ENCODE measurements around the gene FNTB. TPM values are rescaled to one million over a fixed set of nuclear protein-coding genes. Genes with fewer than 3 reads are reported as not detected.

FNTB gene
- total and polyA plus RNA-seq, 9 of the 15 experiments (the other 6 are each of a cell fraction or from before 2014, with no cell fraction given), result 6.9 to 23.2 (median 12.2) TPM

GRCh38 chr14:64970041-64970440, 16.7 kb upstream of the FNTB start:
- intact Hi-C loops (cut with micrococcal nuclease), result no loop called here
- Histone ChIP-seq H3K9me3 (replicated peaks; ENCODE audit: control insufficient read depth, insufficient read depth, low read depth, low read length) (no peaks in the 10 kb centered on the region), H3K4me2 (ENCODE audit: insufficient read depth, low read length) (no peak overlapping the region), H3K9me1 (ENCODE audit: control insufficient read depth, insufficient read depth, low read length) (no peaks in the 10 kb centered on the region), H3K79me2 (ENCODE audit: control insufficient read depth, insufficient read depth, low read length) (no peaks in the 10 kb centered on the region), H3K9ac (ENCODE audit: insufficient read depth in 1 of 2, low read depth in 2 of 2, low read length in 2 of 2) (no peak overlapping the region), H3K4me3 (no peak overlapping the region), H3K36me3 (ENCODE audit: control insufficient read depth, insufficient read depth, low read length) (no peaks in the 10 kb centered on the region), H3K4me1 (replicated peaks in 1 of 2; ENCODE audit: control insufficient read depth in 2 of 2, insufficient read depth in 2 of 2, low read length in 2 of 2) (peaks cover 0 to 13% of the 10 kb centered on the region in 2 experiments; a peak in 2 of 5 replicates), H4K20me1 (replicated peaks; ENCODE audit: control insufficient read depth, insufficient read depth, low read length) (no peaks in the 10 kb centered on the region; the same call in 1 of the 2 replicates), H3K27ac (ENCODE audit: extremely low read depth, low read depth, low read length) (no peak overlapping the region), H3K27me3 (ENCODE audit: control insufficient read depth in 2 of 2, insufficient read depth in 2 of 2, low read length in 2 of 2) (peaks cover 4 to 25% of the 10 kb centered on the region in 2 experiments; a peak in 3 of 5 replicates), H2AFZ (ENCODE audit: low read depth, low read length) (no peak overlapping the region)
- FAIRE-seq, result no peak
- WGBS (ENCODE audit: insufficient coverage, low coverage, missing lambda C conversion rate), result no CpG with 5 or more reads among the region's 3 CpGs
- ChIA-PET POLR2A (interaction anchor here (0.6 to 1.2 kb wide), 4 partner anchors 8 to 59 kb away, joined by 3 read pairs; no protein-coding TSS in a partner anchor), CTCF (ENCODE audit: low intra/inter-chr PET ratio) (no interaction called here)
- no peak for DNase-seq (ENCODE audit: extremely low read depth in 1 of 4, low spot score in 3 of 4)
- in situ Hi-C loops (cut with MboI), result no loop called here
- BruUV-seq (replicated peaks), result no TSS peak
- ATAC-seq, result no peak
- TF ChIP-seq DNMT1 (IDR thresholded peaks at IDR 0.05) (no peak), GATAD2A (IDR thresholded peaks at IDR 0.05) (no peak), PTBP1 (IDR thresholded peaks at IDR 0.05; ENCODE audit: low read depth, low read length) (no peak), TCF15 (CRISPR knock-in tag; IDR thresholded peaks at IDR 0.05) (no peak), SMAD2 (IDR thresholded peaks at IDR 0.05; ENCODE audit: low read depth, low read length) (no peak), ZSCAN32 (CRISPR knock-in tag; IDR thresholded peaks at IDR 0.05) (no peak), ZNF3 (CRISPR knock-in tag; IDR thresholded peaks at IDR 0.05) (no peak), KLF16 (IDR thresholded peaks at IDR 0.05) (no peak), VEZF1 (CRISPR knock-in tag; IDR thresholded peaks at IDR 0.05) (no peak), CHD4 (IDR thresholded peaks at IDR 0.05; ENCODE audit: insufficient read depth, insufficient replicate concordance, low read depth, low read length, poor library complexity, severe bottlenecking) (no peak), MAFG (tag; conservative IDR thresholded peaks at IDR 0.05) (no peak)
- TF ChIP-seq, protein P1, sequence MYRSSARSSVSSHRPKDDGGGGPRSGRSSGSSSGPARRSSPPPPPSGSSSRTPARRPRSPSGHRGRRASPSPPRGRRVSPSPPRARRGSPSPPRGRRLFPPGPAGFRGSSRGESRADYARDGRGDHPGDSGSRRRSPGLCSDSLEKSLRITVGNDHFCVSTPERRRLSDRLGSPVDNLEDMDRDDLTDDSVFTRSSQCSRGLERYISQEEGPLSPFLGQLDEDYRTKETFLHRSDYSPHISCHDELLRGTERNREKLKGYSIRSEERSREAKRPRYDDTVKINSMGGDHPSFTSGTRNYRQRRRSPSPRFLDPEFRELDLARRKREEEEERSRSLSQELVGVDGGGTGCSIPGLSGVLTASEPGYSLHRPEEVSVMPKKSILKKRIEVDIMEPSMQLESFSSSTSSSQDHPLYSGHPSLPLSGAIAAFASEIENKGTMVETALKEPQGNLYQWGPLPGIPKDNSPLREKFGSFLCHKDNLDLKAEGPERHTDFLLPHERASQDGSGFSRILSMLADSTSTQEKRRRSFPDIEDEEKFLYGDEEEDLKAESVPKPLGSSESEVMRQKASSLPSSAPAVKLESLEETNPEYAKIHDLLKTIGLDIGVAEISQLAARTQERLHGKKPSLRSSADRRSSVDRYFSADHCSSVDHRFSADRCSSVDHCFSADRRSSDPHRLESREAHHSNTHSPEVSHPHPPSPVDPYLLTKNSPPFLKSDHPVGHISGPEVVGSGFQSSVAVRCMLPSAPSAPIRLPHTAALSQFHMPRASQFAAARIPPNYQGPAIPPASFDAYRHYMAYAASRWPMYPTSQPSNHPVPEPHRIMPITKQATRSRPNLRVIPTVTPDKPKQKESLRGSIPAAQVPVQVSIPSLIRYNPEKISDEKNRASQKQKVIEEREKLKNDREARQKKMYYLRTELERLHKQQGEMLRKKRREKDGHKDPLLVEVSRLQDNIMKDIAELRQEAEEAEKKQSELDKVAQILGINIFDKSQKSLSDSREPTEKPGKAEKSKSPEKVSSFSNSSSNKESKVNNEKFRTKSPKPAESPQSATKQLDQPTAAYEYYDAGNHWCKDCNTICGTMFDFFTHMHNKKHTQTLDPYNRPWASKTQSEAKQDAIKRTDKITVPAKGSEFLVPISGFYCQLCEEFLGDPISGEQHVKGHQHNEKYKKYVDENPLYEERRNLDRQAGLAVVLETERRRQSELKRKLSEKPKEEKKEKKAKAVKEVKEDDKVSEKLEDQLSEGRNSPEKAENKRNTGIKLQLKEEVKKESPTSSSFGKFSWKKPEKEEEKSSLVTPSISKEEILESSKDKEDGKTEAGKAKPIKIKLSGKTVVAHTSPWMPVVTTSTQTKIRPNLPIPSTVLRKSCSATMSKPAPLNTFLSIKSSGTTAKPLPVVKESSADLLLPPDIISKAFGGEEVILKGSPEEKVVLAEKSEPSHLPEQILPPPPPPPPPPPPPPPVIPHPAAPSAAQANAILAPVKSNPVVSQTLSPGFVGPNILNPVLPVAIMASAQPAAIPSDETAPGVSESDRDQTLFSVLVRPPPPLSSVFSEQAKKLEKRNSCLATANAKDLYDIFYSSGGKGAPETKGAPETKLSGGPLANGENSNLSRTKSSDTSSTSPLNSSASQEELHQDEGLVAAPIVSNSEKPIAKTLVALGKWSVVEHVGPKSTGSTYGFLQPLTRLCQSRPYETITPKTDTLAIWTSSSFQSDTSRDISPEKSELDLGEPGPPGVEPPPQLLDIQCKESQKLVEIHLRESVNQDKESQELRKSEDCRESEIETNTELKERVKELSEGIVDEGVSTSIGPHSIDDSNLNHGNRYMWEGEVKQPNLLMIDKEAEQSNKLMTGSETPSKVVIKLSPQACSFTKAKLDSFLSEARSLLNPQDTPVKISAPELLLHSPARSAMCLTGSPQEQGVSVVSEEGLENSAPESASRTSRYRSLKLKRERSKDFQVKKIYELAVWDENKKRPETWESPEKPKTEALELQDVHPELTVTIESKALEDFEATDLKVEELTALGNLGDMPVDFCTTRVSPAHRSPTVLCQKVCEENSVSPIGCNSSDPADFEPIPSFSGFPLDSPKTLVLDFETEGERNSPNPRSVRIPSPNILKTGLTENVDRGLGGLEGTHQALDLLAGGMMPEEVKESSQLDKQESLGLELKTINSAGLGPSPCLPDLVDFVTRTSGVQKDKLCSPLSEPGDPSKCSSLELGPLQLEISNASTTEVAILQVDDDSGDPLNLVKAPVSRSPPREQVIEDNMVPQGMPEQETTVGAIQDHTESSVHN (IDR thresholded peaks at IDR 0.05; ENCODE audit: borderline replicate concordance in 1 of 2, low read depth in 1 of 2), result no peak

Measured in K562 (cell line).